ENCODE data around the gene SPAAR. TPM values are rescaled to one million over a fixed set of nuclear protein-coding genes. Genes with fewer than 3 reads are reported as not detected.
A peak's percentile ranks its signal among the peaks of the same experiment; 100 is the strongest.
"Not testable (repeated sequence)": the region's sequence is repeated elsewhere in the genome, so short reads cannot be mapped to it uniquely, and the experiment has no call there.

The SPAAR gene
- total RNA-seq, 1 donor from 2014 or later, result not detected

- ATAC-seq (ENCODE audit: low read depth) (no peak), DNase-seq (no peak)
- intact Hi-C loops (cut with micrococcal nuclease), result no loop called here
- CTCF ChIA-PET, result no interaction called here
- Mint-ChIP-seq H3K27ac (no peak overlapping the region), H3K36me3 (ENCODE audit: low read depth) (no peaks in the 10 kb centered on the region), H3K4me1 (no peaks in the 10 kb centered on the region), H3K9me3 (peaks cover 4% of the 10 kb centered on the region), H3K27me3 (peaks cover 6% of the 10 kb centered on the region), H3K4me3 (no peak overlapping the region)
- TF ChIP-seq, protein P1, sequence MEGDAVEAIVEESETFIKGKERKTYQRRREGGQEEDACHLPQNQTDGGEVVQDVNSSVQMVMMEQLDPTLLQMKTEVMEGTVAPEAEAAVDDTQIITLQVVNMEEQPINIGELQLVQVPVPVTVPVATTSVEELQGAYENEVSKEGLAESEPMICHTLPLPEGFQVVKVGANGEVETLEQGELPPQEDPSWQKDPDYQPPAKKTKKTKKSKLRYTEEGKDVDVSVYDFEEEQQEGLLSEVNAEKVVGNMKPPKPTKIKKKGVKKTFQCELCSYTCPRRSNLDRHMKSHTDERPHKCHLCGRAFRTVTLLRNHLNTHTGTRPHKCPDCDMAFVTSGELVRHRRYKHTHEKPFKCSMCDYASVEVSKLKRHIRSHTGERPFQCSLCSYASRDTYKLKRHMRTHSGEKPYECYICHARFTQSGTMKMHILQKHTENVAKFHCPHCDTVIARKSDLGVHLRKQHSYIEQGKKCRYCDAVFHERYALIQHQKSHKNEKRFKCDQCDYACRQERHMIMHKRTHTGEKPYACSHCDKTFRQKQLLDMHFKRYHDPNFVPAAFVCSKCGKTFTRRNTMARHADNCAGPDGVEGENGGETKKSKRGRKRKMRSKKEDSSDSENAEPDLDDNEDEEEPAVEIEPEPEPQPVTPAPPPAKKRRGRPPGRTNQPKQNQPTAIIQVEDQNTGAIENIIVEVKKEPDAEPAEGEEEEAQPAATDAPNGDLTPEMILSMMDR (IDR thresholded peaks at IDR 0.05), result no peak
- POLR2A ChIA-PET, result interaction anchor here (0.6 kb wide), 1 partner anchor 114 kb away, joined by 6 read pairs; no protein-coding TSS in a partner anchor
These were observed 37.7 kb upstream of the SPAAR start for GRCh38 chr9:35871545-35871944.

GRCh38 chr9:35872505-35872904 lies 36.8 kb upstream of the SPAAR start:
- ChIA-PET CTCF (interaction anchor here (1.1 kb wide), 1 partner anchor 393 kb away, joined by 3 read pairs; no protein-coding TSS in a partner anchor), POLR2A (no interaction called here)
- H3K36me3 Mint-ChIP-seq (ENCODE audit: low read depth), result peaks cover 2% of the 10 kb centered on the region
- no peaks in the 10 kb centered on the region for H3K4me1 Mint-ChIP-seq
- peaks cover 8% of the 10 kb centered on the region for H3K27me3 Mint-ChIP-seq
- DNase-seq (no peak), ATAC-seq (ENCODE audit: low read depth) (no peak)
- H3K4me3 Mint-ChIP-seq, result no peak overlapping the region
- intact Hi-C loops (cut with micrococcal nuclease), result no loop called here
- TF ChIP-seq, protein P1 (IDR thresholded peaks at IDR 0.05), result no peak
- no peak overlapping the region for H3K27ac Mint-ChIP-seq
- peaks cover 9% of the 10 kb centered on the region for H3K9me3 Mint-ChIP-seq

GRCh38 chr9:35882263-35882848 lies 26.9 kb upstream of the SPAAR start:
- peak; percentile 74 for DNase-seq
- intact Hi-C loops (cut with micrococcal nuclease), result loop anchor here (1.0 to 5.0 kb wide), 9 partner anchors 35 to 402 kb away; partner anchors contain the start of genes CCDC107, HINT2 and RMRP
- TF ChIP-seq, protein P1 (IDR thresholded peaks at IDR 0.05), result no peak
- H3K4me1 Mint-ChIP-seq, result no peaks in the 10 kb centered on the region
- no peak overlapping the region for H3K27ac Mint-ChIP-seq
- peak; percentile 58 for ATAC-seq (ENCODE audit: low read depth)
- H3K9me3 Mint-ChIP-seq, result peaks cover 6% of the 10 kb centered on the region
- H3K27me3 Mint-ChIP-seq, result peaks cover 10% of the 10 kb centered on the region
- H3K36me3 Mint-ChIP-seq (ENCODE audit: low read depth), result peaks cover 2% of the 10 kb centered on the region
- POLR2A ChIA-PET, result interaction anchor here (1.0 to 1.1 kb wide), 2 partner anchors 56 to 92 kb away, joined by 4 read pairs; no protein-coding TSS in a partner anchor
- CTCF ChIA-PET, result interaction anchor here (0.7 to 3.2 kb wide), 42 partner anchors 9 to 279 kb away, joined by 3 to 114 read pairs (median 4); partner anchors contain the start of genes HINT2, NPR2, SPAG8 and TMEM8B
- H3K4me3 Mint-ChIP-seq, result no peak overlapping the region

GRCh38 chr9:35882996-35883395 lies 26.3 kb upstream of the SPAAR start:
- no peak overlapping the region for H3K4me3 Mint-ChIP-seq
- H3K4me1 Mint-ChIP-seq, result no peaks in the 10 kb centered on the region
- H3K36me3 Mint-ChIP-seq (ENCODE audit: low read depth), result no peaks in the 10 kb centered on the region
- intact Hi-C loops (cut with micrococcal nuclease), result loop anchor here (1.0 to 5.0 kb wide), 9 partner anchors 36 to 402 kb away; partner anchors contain the start of genes CCDC107, HINT2 and RMRP
- no peak overlapping the region for H3K27ac Mint-ChIP-seq
- no peak for ATAC-seq (ENCODE audit: low read depth)
- H3K27me3 Mint-ChIP-seq, result peaks cover 10% of the 10 kb centered on the region
- DNase-seq, result no peak
- CTCF ChIA-PET, result interaction anchor here (0.8 to 3.2 kb wide), 21 partner anchors 18 to 279 kb away, joined by 3 to 114 read pairs (median 7); partner anchors contain the start of genes HINT2, NPR2, SPAG8 and TPM2
- TF ChIP-seq, protein P1 (IDR thresholded peaks at IDR 0.05), result no peak
- POLR2A ChIA-PET, result no interaction called here
- H3K9me3 Mint-ChIP-seq, result no peaks in the 10 kb centered on the region

DNA sequence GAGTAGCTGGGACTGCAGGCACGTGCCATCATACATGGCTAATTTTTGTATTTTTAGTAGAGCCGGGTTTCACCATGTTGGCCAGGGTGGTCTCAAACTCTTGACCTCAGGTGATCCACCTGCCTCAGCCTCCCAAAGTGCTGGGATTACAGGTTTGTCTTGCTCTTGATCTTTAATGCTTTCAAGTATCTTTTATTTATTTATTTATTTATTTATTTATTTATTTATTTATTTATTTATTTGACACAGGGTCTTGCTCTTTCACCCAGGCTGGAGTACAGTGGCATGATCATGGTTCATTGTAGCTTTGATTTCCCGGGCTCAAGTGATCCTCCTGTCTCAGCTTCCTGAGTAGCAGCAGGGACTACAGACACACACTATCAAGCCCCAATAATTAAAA lies 24.4 kb upstream of the SPAAR start:
- H3K4me3 Mint-ChIP-seq; POLR2A ChIA-PET; ATAC-seq (ENCODE audit: low read depth); H3K27ac Mint-ChIP-seq; H3K9me3 Mint-ChIP-seq; DNase-seq; H3K4me1 Mint-ChIP-seq; H3K36me3 Mint-ChIP-seq (ENCODE audit: low read depth): not testable (repeated sequence)
- peaks cover 10% of the 10 kb centered on the region for H3K27me3 Mint-ChIP-seq
- CTCF ChIA-PET, result interaction anchor here (2.0 to 2.4 kb wide), 2 partner anchors 59 to 95 kb away, joined by 10 to 12 read pairs; no protein-coding TSS in a partner anchor
- intact Hi-C loops (cut with micrococcal nuclease), result loop anchor here (5.0 kb wide), 1 partner anchor 38 kb away; no protein-coding TSS in a partner anchor
